GM19372 (cell line): ENCODE data around the gene NDST4.

Experiments used
- ATAC-seq: cut with Tn5 transposase; IDR thresholded peaks from one replicate; pipeline ENCODE4 v1.9.1; 2021; ENCODE audit warnings: mild to moderate bottlenecking, low read depth, moderate library complexity; ENCODE audit not compliant: unreplicated experiment

The NDST4 gene

DNA sequence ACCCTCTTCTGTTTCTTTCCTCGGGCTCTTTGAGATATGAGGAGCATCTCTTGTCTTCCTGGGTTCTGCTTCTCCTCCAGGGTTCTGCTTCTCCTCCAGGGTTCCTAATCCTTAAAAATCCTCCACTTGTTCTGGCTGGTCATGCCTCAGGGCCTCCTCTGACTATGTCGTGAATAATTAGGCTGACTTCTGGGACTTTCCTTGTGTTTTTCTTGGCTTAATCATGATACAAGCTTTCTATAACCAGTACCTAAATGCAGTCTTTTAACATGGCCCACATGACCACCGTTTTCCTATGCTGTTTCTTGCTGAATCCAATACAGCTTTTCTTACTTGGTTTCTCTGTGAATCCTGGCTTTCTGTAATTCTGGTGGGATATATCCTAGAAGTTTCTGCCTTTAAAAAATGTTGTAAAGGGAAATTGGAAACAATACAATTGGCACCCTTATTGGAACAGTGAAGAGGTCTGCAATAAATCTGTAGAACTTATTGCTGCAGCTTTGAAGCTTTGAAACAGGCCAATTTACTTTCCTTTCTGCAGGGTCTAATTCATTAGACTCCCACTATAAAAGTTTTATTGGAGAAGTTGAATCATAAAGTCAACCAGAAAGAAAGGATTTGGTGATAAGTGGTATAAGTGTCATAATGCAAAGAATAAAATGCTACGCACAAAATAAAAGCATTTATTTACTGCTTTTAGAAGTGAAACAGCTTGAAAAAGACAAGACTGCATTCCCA lies 301.7 kb downstream of the NDST4 start:
- ATAC-seq, result no peak

DNA sequence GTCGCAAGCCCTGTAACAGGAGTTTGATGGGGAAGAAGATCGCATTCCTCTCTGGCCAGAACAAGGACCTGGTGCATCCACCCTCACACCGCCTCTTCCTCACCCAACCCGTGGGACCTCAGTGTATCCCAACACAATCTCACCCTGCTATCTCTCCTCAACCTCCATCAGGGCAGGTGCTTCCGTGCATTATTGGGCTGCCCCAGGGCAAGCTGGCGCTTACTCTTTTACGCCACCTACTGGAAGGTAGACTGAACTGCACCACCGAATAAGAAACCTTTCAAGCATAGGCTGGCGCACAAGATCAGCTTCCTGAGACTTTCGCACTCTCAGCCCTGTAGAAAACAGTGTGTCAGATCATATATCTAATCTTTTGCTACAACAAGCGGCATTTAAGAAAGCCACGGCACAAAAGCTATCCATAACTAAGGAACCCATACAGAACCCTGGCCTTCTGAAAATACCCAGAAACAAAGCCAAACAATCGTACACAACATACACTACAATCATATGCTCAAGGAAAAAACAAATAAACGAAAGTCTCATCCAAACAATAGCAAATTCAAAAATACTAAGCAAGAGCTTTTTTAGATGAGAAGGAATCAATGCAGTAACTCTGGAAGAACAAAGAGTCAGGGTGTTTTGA lies 305.5 kb downstream of the NDST4 start:
- ATAC-seq, result peak; percentile 98

DNA sequence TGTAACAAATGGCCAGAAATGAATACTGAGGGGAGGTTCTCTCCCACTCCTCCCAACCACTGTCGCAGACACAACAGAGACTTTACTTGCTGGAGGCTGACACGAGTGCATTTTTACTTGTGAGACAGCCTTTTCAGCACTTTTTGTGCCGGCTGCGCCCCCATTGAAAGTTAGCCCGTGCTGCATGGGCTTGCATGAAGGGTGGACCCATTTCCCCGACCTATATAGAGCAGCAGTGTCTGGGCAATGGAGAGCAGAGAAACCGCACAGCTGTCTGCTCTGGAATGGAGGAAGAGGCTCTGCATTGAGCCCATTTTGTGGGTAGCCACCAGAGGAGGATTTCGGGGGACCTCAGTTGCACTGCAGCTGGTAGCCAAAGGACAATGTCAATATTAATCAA lies 306.1 kb downstream of the NDST4 start:
- ATAC-seq, result peak; percentile 16

DNA sequence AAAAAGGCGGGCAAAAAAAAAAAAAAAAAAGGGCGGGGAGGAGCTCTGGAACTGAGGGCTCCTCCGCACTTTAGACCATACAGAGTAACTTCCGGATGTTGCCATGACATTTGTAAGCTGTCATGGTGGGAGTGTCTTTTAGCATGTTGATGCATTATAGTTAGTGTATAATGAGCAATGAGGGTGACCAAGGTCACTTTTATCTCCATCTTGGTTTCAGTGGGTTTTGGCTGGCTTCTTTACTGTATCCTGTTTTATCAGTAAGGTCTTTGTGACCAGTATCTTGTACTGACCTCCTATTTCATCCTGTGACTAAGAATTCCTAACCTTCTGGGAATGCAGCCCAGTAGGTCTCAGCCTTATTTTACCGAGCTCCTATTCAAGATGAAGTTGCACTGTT lies 321.4 kb downstream of the NDST4 start:
- ATAC-seq, result no peak

DNA sequence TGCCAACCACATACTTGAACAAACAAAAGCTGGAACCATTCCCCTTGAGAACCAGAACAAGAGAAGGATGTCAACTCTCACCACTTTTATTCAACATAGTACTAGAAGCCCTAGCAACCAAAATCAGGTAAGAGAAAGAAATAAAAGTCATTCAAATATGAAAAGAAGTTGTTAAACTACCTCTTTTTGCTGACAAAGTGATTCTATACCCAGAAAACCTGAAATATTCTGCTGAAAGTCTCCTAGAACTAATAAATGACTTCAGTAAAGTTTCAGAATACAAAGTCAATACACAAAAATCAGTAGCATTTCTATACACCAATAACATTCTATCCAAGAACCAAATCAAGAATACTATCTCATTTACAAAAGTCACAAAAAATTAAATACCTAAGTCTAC lies 327.9 kb downstream of the NDST4 start:
- no peak for ATAC-seq

DNA sequence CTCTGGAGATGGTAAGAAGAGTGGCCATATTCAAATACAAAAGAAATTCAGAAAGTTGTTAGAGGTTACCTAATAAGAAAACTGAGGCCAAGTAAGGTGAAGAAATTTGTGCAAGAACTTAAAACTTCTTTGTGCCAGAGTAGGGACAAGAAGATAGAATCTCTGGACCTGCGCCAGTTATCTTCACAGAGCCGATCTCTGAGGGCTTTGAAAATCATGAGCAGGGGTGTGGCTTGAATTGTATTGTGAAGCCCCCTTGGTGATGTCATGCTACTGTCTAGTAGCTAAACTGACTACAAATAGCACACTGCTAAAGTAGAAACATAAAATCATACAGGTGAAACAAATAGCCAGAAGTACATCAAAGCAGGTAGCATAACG lies 330.2 kb downstream of the NDST4 start:
- ATAC-seq, result no peak

DNA sequence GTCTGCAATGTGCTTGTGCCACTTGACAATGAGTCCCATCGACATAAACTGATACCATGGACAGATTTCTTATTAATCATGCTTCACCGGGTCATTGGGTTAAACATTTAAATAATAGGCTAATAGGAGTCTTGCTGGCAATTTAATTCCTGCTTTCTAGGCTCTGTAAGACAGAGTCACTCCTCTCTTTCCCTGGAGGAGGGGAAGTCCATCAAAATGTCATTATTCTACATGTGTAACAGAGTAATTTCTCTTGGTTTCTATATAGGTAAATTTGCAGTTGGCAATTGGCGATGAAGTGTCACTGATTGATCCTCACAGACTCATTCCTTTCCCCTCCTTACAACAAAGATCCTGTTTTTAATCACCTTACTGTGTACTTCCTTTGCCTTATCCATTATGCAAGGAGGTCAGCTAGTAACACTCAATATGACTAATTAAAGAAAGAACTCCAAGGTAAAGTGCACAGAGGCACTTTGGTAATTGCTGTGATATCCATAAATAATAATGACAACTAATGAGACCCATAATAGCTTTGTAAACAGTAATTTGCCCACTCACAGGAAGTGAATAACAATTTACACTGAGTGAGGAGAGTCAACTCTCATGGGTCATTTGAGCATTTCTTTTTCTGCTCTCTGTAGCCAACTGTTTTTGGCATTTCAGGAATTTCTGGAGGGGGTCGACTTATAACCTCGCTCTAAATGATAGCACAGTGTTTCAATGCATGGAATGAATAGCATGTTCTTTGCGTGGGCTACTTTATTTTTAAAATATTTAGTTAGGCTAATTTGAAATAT lies 330.8 kb downstream of the NDST4 start:
- ATAC-seq, result no peak

DNA sequence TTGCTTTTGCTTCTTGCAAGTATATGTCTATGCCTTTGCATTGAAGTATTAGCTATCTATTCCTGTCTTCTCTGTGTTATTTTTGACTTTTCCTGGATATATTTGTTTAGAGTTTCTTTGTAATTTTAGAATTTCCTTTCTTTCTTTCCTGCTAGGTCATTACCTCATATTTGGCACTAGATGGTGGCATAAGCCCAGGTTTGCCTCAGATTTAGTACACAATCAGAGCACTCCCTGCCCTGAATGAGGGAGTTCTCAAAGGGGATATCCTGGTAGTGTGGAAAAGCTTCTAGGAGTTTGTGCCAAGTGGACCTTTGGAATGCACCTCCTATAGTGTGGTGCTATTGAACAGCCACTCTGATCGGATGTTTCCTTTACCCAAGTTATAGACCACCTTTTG lies 333.2 kb downstream of the NDST4 start:
- no peak for ATAC-seq
